Stimulated activated CD4-positive, alpha-beta T cell treated with anti-CD3 and anti-CD28 coated beads, Interleukin-2, amount 100 ng/mL, for 4 hours (primary cell): ENCODE measurements around the gene TEX36.
"Not testable (repeated sequence)": the region's sequence is repeated elsewhere in the genome, so short reads cannot be mapped to it uniquely, and the experiment has no call there.

ENCODE experiments used
- DNase-seq: peaks from one replicate; pipeline ENCODE4 v3.0.0-alpha.2; 2020; ENCODE audit warnings: low read depth

Gene TEX36

GRCh38 chr10:125692196-125692595, 9.2 kb upstream of the TEX36 start:
- no peak for DNase-seq

GRCh38 chr10:125691160-125691981, 8.4 kb upstream of the TEX36 start:
- no peak for DNase-seq

GRCh38 chr10:125689955-125690569, 7.1 kb upstream of the TEX36 start:
- DNase-seq, result no peak

GRCh38 chr10:125687507-125688185, 4.7 kb upstream of the TEX36 start:
- no peak for DNase-seq

- DNase-seq, result no peak
Observed at GRCh38 chr10:125684581-125684980, 1.6 kb upstream of the TEX36 start.

DNA sequence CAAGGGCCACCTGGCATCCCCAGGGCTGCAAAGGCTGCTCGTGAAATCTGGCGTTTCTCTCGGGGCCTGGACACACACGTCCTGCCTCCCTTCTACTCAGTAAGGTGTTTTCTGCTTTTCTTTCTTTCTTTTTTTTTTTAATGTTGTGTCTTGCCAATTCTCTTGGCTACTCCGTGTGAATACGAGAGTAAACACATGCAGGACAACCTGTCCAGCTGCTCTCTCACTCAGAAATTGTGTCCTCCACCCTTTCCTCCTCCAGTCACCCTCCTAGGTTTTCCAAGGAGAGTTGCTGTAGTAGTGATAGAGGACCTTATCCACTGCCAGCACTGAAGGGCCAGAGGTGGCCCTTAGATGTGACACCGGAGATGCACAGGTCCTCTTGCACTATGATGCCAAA, 858 bp upstream of the TEX36 start:
- no peak for DNase-seq

GRCh38 chr10:125679436-125679835, 3.5 kb downstream of the TEX36 start:
- DNase-seq, result no peak

- DNase-seq, result no peak
Observed at GRCh38 chr10:125672884-125673283, 10.1 kb downstream of the TEX36 start.

GRCh38 chr10:125662584-125662983, 20.4 kb downstream of the TEX36 start:
- no peak for DNase-seq

DNA sequence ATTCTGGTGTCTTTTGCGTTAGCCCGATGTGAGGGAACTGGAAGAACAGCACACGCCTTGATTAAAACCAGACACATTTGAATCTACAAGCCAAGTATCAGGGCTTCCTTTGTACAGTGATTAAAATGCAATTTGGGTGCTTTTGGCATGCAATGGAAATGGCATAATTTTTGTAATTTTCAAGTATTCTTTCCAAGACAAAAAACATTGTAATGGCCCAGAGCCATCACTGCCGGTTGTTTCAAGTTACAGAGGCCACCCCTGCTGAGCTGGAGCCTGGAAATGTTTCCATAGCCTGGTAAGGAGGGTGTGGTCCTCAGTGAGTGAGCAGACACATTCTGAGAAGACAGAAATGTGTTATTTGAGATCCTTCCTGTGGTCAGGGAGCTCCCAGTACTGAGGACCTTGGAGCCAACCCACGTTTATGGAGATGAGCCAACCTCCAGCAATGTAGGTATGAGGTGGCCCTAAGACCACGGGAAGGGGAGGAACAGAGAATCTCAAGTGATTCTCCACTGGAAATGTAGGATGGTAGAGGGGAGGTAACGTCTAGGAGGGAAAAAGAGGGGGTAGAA, 20.9 kb downstream of the TEX36 start:
- DNase-seq, result no peak

- no peak for DNase-seq
Observed at GRCh38 chr10:125661431-125661940, 21.5 kb downstream of the TEX36 start.

DNA sequence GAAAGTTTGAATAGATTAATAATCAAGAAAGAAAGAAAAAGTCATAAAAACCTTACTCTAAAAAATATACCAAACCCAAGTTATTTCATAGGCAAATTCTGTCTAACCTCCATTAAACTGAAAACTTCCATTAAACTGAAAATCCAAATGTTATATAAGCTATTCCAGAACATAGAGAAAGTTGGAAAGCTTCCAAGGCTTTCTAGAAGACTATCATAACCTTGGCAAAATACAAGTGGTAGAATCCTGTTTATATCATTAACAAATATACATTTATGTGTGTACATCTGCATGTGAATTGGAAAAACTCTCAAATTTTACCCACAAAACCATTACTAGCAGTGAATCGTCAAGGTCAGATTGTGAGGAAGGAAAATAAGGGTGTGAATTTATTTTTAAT, 23.9 kb downstream of the TEX36 start:
- no peak for DNase-seq

- DNase-seq, result no peak
Observed at GRCh38 chr10:125656523-125656922, 26.4 kb downstream of the TEX36 start.

GRCh38 chr10:125653113-125653512, 29.9 kb downstream of the TEX36 start:
- not testable (repeated sequence) for DNase-seq

DNA sequence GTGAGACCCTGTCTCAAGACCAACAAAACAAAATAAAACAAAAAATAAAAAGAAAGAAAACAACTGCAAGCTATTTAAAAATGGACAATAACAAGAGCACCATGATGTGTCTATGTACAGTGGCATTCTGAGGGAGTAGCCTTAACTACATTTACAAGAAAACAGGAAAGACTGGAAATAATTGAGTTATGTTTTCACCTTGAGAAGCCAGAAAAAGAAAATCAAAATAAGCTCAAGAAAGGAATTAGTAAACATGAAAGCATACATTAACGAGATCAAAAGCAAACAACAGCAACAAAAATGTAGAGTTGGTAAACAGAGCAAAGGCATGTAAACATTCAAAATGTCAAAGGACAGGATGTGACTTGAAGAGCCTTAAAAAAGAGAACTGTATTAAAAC, 36.7 kb downstream of the TEX36 start:
- no peak for DNase-seq

DNA sequence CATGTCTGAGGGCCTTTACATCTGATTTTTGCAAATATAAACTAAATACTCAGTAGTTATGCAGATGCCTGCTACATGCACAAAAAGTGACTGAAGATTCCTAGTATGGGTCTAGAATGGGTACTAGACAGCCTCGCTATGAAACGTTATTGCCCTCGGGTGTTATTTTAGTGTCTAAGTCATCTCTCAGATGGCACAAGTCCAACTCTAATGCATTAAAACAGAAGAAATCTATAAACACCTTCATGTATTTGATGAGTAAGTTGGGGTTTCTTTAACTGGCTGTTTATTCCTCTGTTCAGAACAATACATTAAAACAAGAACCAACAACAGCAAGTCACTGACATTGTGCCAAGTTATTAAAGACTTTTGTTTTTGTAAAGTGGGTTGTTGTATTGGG, 41.6 kb downstream of the TEX36 start:
- no peak for DNase-seq

DNA sequence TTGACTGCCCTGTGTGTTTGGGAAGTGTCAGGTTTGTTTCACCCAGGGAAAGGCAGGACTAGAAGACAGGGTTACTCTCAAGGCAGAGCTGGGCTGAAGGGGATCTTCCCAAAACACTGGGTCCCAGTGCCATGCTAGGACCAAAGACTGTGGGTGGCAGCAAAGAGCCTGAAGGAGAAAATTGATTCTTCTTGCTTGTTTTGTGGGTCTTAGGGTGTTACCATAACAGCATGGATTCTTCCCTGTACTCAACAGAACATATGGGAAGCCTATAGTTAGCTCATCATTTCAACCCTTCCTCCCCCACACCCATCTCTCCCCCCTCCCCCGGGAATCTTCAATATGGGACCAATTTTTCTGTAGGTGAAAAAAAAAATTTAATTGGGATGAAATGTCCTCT, 42.3 kb downstream of the TEX36 start:
- no peak for DNase-seq

- DNase-seq, result no peak
Observed at GRCh38 chr10:125639846-125640245, 43.1 kb downstream of the TEX36 start.

DNA sequence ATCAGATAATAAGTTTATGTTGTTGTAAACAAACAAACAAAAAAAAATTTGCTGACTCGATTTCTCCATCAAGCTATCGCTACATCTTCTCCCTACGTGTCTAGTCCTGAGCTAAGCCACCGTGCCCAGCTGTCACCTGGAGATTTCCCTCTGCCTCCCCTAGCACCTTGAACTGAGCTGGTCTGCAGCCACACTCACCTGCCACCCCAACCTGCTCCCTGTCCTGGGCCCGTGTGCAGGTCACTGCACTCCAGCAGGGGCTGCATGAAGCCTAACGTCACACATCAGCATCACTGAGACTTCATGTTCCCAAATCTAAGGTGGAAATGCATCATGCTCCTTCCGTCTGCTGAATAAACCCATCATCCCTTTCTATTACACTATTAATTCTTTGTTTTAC, 44.4 kb downstream of the TEX36 start:
- DNase-seq, result no peak

DNA sequence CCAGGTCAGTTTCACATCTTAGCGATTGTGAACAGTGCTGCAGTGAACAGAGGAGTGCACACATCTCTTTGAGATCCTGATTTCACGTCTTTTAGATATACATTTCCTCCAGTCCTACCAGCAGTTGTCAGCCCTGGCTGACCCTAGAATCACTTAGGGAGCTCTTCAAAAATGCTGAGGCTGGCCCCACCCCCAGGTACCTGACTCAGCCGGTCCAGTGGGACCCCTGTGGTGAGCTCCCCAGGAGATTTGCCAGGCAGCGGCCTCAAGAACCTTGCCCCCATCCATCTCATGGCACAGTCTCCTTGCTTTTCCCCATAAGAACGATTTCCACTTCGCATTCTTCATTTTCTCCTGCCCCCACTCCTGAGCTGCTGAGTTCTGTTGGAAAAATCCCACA, 45.5 kb downstream of the TEX36 start:
- no peak for DNase-seq

DNA sequence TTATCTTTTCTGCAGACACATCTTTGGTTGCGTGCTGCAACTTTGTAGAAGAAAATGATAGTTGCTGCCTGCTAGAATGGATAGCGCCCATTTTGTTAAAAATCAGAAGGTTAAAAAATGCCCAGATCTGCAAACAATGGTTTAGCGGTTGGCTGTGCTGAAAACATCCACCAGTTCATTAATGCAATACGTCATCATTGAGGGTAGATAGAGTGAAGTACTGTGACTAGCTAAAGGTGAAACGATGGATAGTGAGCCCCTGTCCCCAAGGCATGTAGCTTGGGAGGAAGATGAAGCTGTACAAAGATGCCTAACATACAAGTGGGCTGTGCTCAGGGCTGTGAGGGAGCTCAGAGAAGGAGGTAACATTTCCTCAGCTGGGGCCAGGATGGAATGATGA, 48.4 kb downstream of the TEX36 start:
- DNase-seq, result no peak

- DNase-seq, result no peak
Observed at GRCh38 chr10:125633517-125633999, 49.4 kb downstream of the TEX36 start.

GRCh38 chr10:125631806-125632205, 51.2 kb downstream of the TEX36 start:
- DNase-seq, result no peak
